DND-41 (cell line): Measurements from ENCODE around the gene CRB3.

Experiments used
- CTCF ChIP-seq: IDR thresholded peaks from 2 replicates; pipeline ENCODE4 v1.5.1; 2012; ENCODE audit warnings: borderline replicate concordance, low read length, moderate library complexity, mild to moderate bottlenecking; ENCODE audit not compliant: poor library complexity, severe bottlenecking; ENCODE audit errors: extremely low read depth
- EZH2 ChIP-seq: IDR thresholded peaks from 3 replicates; pipeline ENCODE4 v1.6.1; 2012; ENCODE audit warnings: borderline replicate concordance, low read depth, mild to moderate bottlenecking, moderate library complexity, low read length, inconsistent platforms; ENCODE audit not compliant: severe bottlenecking

- TF ChIP-seq CTCF (no peak), EZH2 (no peak)
Measured at GRCh38 chr19:6501740-6502648, 37.9 kb downstream of the CRB3 start, which contains the start of gene TUBB4A.
